OCI-LY1 (cell line): ENCODE results near the gene EFHD1.
"Not testable (repeated sequence)": the region's sequence is repeated elsewhere in the genome, so short reads cannot be mapped to it uniquely, and the experiment has no call there.

Experiments used
- H2AFZ ChIP-seq: fragments of 200-600 bp; sonication (generic), shearing (Covaris generic); 2 replicates; pipeline ENCODE4 v1.6.0; 2014; ENCODE audit warnings: antibody characterized with exemption, mild to moderate bottlenecking, low read length
- H3F3A ChIP-seq: fragments of 200-600 bp; sonication (generic), shearing (Covaris generic); 2 replicates; pipeline ENCODE4 v1.6.0; 2014; ENCODE audit warnings: mild to moderate bottlenecking, antibody characterized with exemption, low read length, moderate library complexity; ENCODE audit not compliant: insufficient read depth
- H3K27ac ChIP-seq: fragments of 200-600 bp; sonication (generic); 2 replicates; pipeline ENCODE4 v1.5.1; 2014; ENCODE audit warnings: low read length, mixed run types, mild to moderate bottlenecking, low read depth; ENCODE audit not compliant: poor library complexity, severe bottlenecking
- H3K27me3 ChIP-seq: fragments of 200-600 bp; sonication (generic); 2 replicates; pipeline ENCODE4 v1.6.0; 2014; ENCODE audit warnings: antibody characterized with exemption, mild to moderate bottlenecking, low read length, moderate library complexity; ENCODE audit not compliant: insufficient read depth
- H3K36me3 ChIP-seq: fragments of 200-600 bp; sonication (generic); 2 replicates; pipeline ENCODE4 v1.6.1; 2014; ENCODE audit warnings: mild to moderate bottlenecking, antibody characterized with exemption, low read length, moderate library complexity, mixed read lengths; ENCODE audit not compliant: insufficient read depth
- H3K4me1 ChIP-seq: fragments of 200-600 bp; sonication (generic); 2 replicates; pipeline ENCODE4 v1.5.1; 2014; ENCODE audit warnings: mild to moderate bottlenecking, low read length, moderate library complexity; ENCODE audit not compliant: insufficient read depth, severe bottlenecking
- H3K4me2 ChIP-seq: fragments of 200-600 bp; sonication (generic), shearing (Covaris generic); 2 replicates; pipeline ENCODE4 v1.6.1; 2014; ENCODE audit warnings: low read length
- H3K4me3 ChIP-seq: fragments of 200-600 bp; sonication (generic); 2 replicates; pipeline ENCODE4 v1.5.1; 2014; ENCODE audit warnings: low read length, low read depth, mild to moderate bottlenecking, mixed read lengths; ENCODE audit not compliant: poor library complexity, severe bottlenecking
- H3K79me2 ChIP-seq: fragments of 200-600 bp; shearing (Covaris generic); 2 replicates; pipeline ENCODE4 v1.6.1; 2016; ENCODE audit warnings: mixed run types, low read length, mixed read lengths; ENCODE audit not compliant: insufficient read depth
- H3K9ac ChIP-seq: fragments of 200-600 bp; sonication (generic), shearing (Covaris generic); 2 replicates; pipeline ENCODE4 v1.6.1; 2014; ENCODE audit warnings: mild to moderate bottlenecking, low read length, mixed read lengths
- H3K9me2 ChIP-seq: fragments of 200-600 bp; sonication (generic), shearing (Covaris generic); 2 replicates; pipeline ENCODE4 v1.6.1; 2014; ENCODE audit warnings: low read depth, mild to moderate bottlenecking, low read length, mixed read lengths
- H3K9me3 ChIP-seq: fragments of 200-600 bp; shearing (Covaris generic); 2 replicates; pipeline ENCODE4 v1.6.1; 2014; ENCODE audit warnings: low read length, mixed read lengths
- H4K20me1 ChIP-seq: fragments of 200-600 bp; sonication (generic), shearing (Covaris generic); 2 replicates; pipeline ENCODE4 v1.6.0; 2016; ENCODE audit warnings: mild to moderate bottlenecking, low read length; ENCODE audit not compliant: insufficient read depth
- CTCF ChIP-seq: fragments of 200-600 bp; sonication (generic), shearing (Covaris generic); IDR thresholded peaks from 2 replicates; pipeline ENCODE4 v1.5.1; 2017; ENCODE audit warnings: mild to moderate bottlenecking, antibody characterized with exemption, low read length, moderate library complexity, mixed read lengths
- EZH2 ChIP-seq: fragments of 200-600 bp; sonication (generic), shearing (Covaris generic); IDR thresholded peaks from 2 replicates; pipeline ENCODE4 v1.8.0; 2017; ENCODE audit warnings: borderline replicate concordance, mixed run types, mild to moderate bottlenecking, antibody characterized with exemption, low read length, moderate library complexity, mixed read lengths

EFHD1 gene

GRCh38 chr2:232713505-232713904 is 80.1 kb downstream of the EFHD1 start:
- TF ChIP-seq EZH2 (no peak), CTCF (no peak)
- no peak overlapping the region for H3K27ac ChIP-seq
- no peaks in the 10 kb centered on the region for H4K20me1 ChIP-seq

GRCh38 chr2:232714969-232715368 is 81.6 kb downstream of the EFHD1 start:
- no peaks in the 10 kb centered on the region for H3K9me2 ChIP-seq
- H3F3A ChIP-seq = no peaks in the 10 kb centered on the region
- H3K4me1 ChIP-seq = no peaks in the 10 kb centered on the region
- no peak overlapping the region for H3K9ac ChIP-seq
- peaks cover 60% of the 10 kb centered on the region for H3K79me2 ChIP-seq
- no peak overlapping the region for H3K27ac ChIP-seq
- no peak overlapping the region for H2AFZ ChIP-seq
- H3K27me3 ChIP-seq = no peaks in the 10 kb centered on the region
- H3K4me3 ChIP-seq = no peak overlapping the region
- no peaks in the 10 kb centered on the region for H3K9me3 ChIP-seq
- no peak overlapping the region for H3K4me2 ChIP-seq
- H3K36me3 ChIP-seq = peaks cover 68% of the 10 kb centered on the region
- H4K20me1 ChIP-seq = no peaks in the 10 kb centered on the region
- TF ChIP-seq EZH2 (no peak), CTCF (no peak)

More at GRCh38 chr2:232713505-232713904, 80.1 kb downstream of the EFHD1 start:
- no peak overlapping the region for H2AFZ ChIP-seq
- no peaks in the 10 kb centered on the region for H3K4me1 ChIP-seq
- peaks cover 49% of the 10 kb centered on the region for H3K79me2 ChIP-seq
- H3K9me3 ChIP-seq = no peaks in the 10 kb centered on the region
- H3K27me3 ChIP-seq = no peaks in the 10 kb centered on the region
- no peaks in the 10 kb centered on the region for H3K9me2 ChIP-seq
- H3K36me3 ChIP-seq = peaks cover 65% of the 10 kb centered on the region
- no peak overlapping the region for H3K4me3 ChIP-seq
- H3K4me2 ChIP-seq = no peak overlapping the region
- no peaks in the 10 kb centered on the region for H3F3A ChIP-seq
- H3K9ac ChIP-seq = no peak overlapping the region

- Histone ChIP-seq H3K79me2 (peaks cover 50% of the 10 kb centered on the region), H3K36me3 (peaks cover 66% of the 10 kb centered on the region)
- not testable (repeated sequence) for H3K4me2 ChIP-seq, H2AFZ ChIP-seq, H3K4me1 ChIP-seq, H3K27ac ChIP-seq, H3F3A ChIP-seq, H3K9me3 ChIP-seq, H3K9me2 ChIP-seq, H3K9ac ChIP-seq, H3K4me3 ChIP-seq, H3K27me3 ChIP-seq, H4K20me1 ChIP-seq
Measured at GRCh38 chr2:232720056-232720455, 86.7 kb downstream of the EFHD1 start.

- Histone ChIP-seq H3F3A (no peaks in the 10 kb centered on the region), H2AFZ (no peak overlapping the region), H3K4me1 (no peaks in the 10 kb centered on the region), H3K79me2 (peaks cover 46% of the 10 kb centered on the region), H3K27me3 (no peaks in the 10 kb centered on the region), H3K27ac (no peak overlapping the region), H3K4me2 (no peak overlapping the region), H4K20me1 (no peaks in the 10 kb centered on the region), H3K9me2 (no peaks in the 10 kb centered on the region), H3K9ac (no peak overlapping the region), H3K4me3 (no peak overlapping the region), H3K9me3 (no peaks in the 10 kb centered on the region), H3K36me3 (peaks cover 73% of the 10 kb centered on the region)
- no peak for TF ChIP-seq EZH2
- no peak for TF ChIP-seq CTCF
Measured at GRCh38 chr2:232721261-232721660, 87.9 kb downstream of the EFHD1 start.
